Hepatocyte (in vitro differentiated cells): Measurements from ENCODE around the gene CREBL2. TPM values are rescaled to one million over a fixed set of nuclear protein-coding genes. Genes with fewer than 3 reads are reported as not detected.
"Not testable (repeated sequence)": the region's sequence is repeated elsewhere in the genome, so short reads cannot be mapped to it uniquely, and the experiment has no call there.

Experiments
- DNase-seq: peaks from one replicate; pipeline ENCODE4 v3.0.0-alpha.2; 2016; ENCODE audit warnings: low spot score
- H2AFZ ChIP-seq: fragments of 200-600 bp; sonication (generic); 2 replicates; pipeline ENCODE4 v1.6.0; 2016; ENCODE audit warnings: antibody characterized with exemption, mild to moderate bottlenecking
- H3K27ac ChIP-seq: fragments of 200-600 bp; sonication (generic); 2 replicates; pipeline ENCODE4 v1.5.1; 2016; ENCODE audit warnings: mild to moderate bottlenecking
- H3K27me3 ChIP-seq: fragments of 200-600 bp; sonication (generic); 2 replicates; pipeline ENCODE4 v1.6.1; 2016
- H3K36me3 ChIP-seq: fragments of 200-600 bp; sonication (generic); replicated peaks from 2 replicates; pipeline ENCODE4 v1.5.1; 2016; ENCODE audit warnings: low read depth; ENCODE audit not compliant: insufficient read depth
- H3K4me1 ChIP-seq: fragments of 200-600 bp; sonication (generic); 2 replicates; pipeline ENCODE4 v1.5.1; 2016; ENCODE audit warnings: mild to moderate bottlenecking, moderate library complexity; ENCODE audit not compliant: insufficient read depth
- H3K4me2 ChIP-seq: fragments of 200-600 bp; sonication (generic); 2 replicates; pipeline ENCODE4 v1.6.0; 2016
- H3K4me3 ChIP-seq: fragments of 200-600 bp; sonication (generic); 2 replicates; pipeline ENCODE4 v1.5.1; 2016; ENCODE audit warnings: mild to moderate bottlenecking
- H3K79me2 ChIP-seq: fragments of 200-600 bp; sonication (generic); 2 replicates; pipeline ENCODE4 v1.6.0; 2017; ENCODE audit warnings: mild to moderate bottlenecking
- H3K9me2 ChIP-seq: fragments of 200-600 bp; sonication (generic); replicated peaks from 2 replicates; pipeline ENCODE4 v1.6.0; 2017; ENCODE audit warnings: mild to moderate bottlenecking; ENCODE audit not compliant: insufficient read depth
- H3K9me3 ChIP-seq: fragments of 200-600 bp; sonication (generic); 2 replicates; pipeline ENCODE4 v1.5.1; 2016; ENCODE audit warnings: low read depth, mild to moderate bottlenecking
- H4K20me1 ChIP-seq: fragments of 200-600 bp; sonication (generic); 2 replicates; pipeline ENCODE4 v1.6.0; 2016; ENCODE audit warnings: mild to moderate bottlenecking; ENCODE audit not compliant: insufficient read depth, poor library complexity, severe bottlenecking
- CTCF ChIP-seq: fragments of 200-600 bp; sonication (generic); IDR thresholded peaks from 2 replicates; pipeline ENCODE4 v1.5.1; 2016; ENCODE audit warnings: antibody characterized with exemption, mild to moderate bottlenecking; ENCODE audit not compliant: poor library complexity
- EZH2 ChIP-seq: fragments of 200-600 bp; sonication (generic); IDR thresholded peaks from 2 replicates; pipeline ENCODE4 v1.6.1; 2016; ENCODE audit warnings: antibody characterized with exemption, mild to moderate bottlenecking, borderline replicate concordance
- EZH2phosphoT487 ChIP-seq: fragments of 200-600 bp; sonication (generic); IDR thresholded peaks from one replicate; pipeline ENCODE4 v1.6.1; 2018; ENCODE audit warnings: antibody characterized with exemption, mild to moderate bottlenecking, low read depth, moderate library complexity; ENCODE audit not compliant: unreplicated experiment, severe bottlenecking
- WGBS: methylation state at CpG from one replicate; pipeline ENCODE4 v1.1.6; 2016; ENCODE audit warnings: low lambda C conversion rate; ENCODE audit errors: missing lambda C conversion rate; 5-methylcytosine and 5-hydroxymethylcytosine counted together
- polyA plus RNA-seq: library from polyadenylated mRNA; unstranded; fragments of >200 nt; fragmentation: Nextera tagmentation; extraction: Ambion mirVana; gene quantifications from 2 replicates; pipeline ENCODE4 v1.2.1, GENCODE V29; 2016
- total RNA-seq: library from RNA; depleted of rRNA; stranded (reverse); fragments of >200 nt; gene quantifications from 2 replicates; pipeline ENCODE4 v1.2.3, GENCODE V29; 2014

Gene CREBL2
- total and polyA plus RNA-seq, 2 experiments from 2014 or later: 11.4 to 19.4 TPM

- Histone ChIP-seq H3K4me1 (no peaks in the 10 kb centered on the region), H3K27me3 (no peaks in the 10 kb centered on the region), H3K9me3 (no peaks in the 10 kb centered on the region), H3K27ac (no peak overlapping the region), H3K79me2 (peaks cover 25% of the 10 kb centered on the region), H4K20me1 (peaks cover 4% of the 10 kb centered on the region), H3K9me2 (no peaks in the 10 kb centered on the region), H3K4me3 (no peak overlapping the region), H3K36me3 (no peaks in the 10 kb centered on the region), H2AFZ (no peak overlapping the region), H3K4me2 (no peak overlapping the region)
- no peak for DNase-seq
- 93% methylated on average over 12 of the region's 12 CpGs for WGBS
- TF ChIP-seq EZH2: no peak
- no peak for TF ChIP-seq EZH2phosphoT487
- no peak for TF ChIP-seq CTCF
Measured at GRCh38 chr12:12635651-12636050, 24.0 kb downstream of the CREBL2 start.

GRCh38 chr12:12636641-12637040 is 25.0 kb downstream of the CREBL2 start:
- peaks cover 4% of the 10 kb centered on the region for H4K20me1 ChIP-seq
- no peaks in the 10 kb centered on the region for H3K36me3 ChIP-seq
- no peak overlapping the region for H2AFZ ChIP-seq
- H3K9me3 ChIP-seq: no peaks in the 10 kb centered on the region
- 94% methylated on average over 1 of the region's 1 CpG for WGBS
- DNase-seq: no peak
- no peak overlapping the region for H3K4me2 ChIP-seq
- H3K4me1 ChIP-seq: no peaks in the 10 kb centered on the region
- H3K4me3 ChIP-seq: no peak overlapping the region
- TF ChIP-seq EZH2phosphoT487: no peak
- TF ChIP-seq CTCF: no peak
- TF ChIP-seq EZH2: no peak
- H3K79me2 ChIP-seq: peaks cover 16% of the 10 kb centered on the region
- H3K9me2 ChIP-seq: no peaks in the 10 kb centered on the region
- no peak overlapping the region for H3K27ac ChIP-seq
- H3K27me3 ChIP-seq: no peaks in the 10 kb centered on the region

GRCh38 chr12:12639995-12640394 is 28.3 kb downstream of the CREBL2 start:
- H2AFZ ChIP-seq, H3K4me3 ChIP-seq, H3K4me2 ChIP-seq, H3K27me3 ChIP-seq, H3K27ac ChIP-seq, DNase-seq, H4K20me1 ChIP-seq, H3K79me2 ChIP-seq, H3K4me1 ChIP-seq, H3K9me2 ChIP-seq, H3K36me3 ChIP-seq, H3K9me3 ChIP-seq: not testable (repeated sequence)
- 77% methylated on average over 4 of the region's 4 CpGs for WGBS

- H3K9me3 ChIP-seq: no peaks in the 10 kb centered on the region
- WGBS: 100% methylated on average over 2 of the region's 2 CpGs
- no peaks in the 10 kb centered on the region for H4K20me1 ChIP-seq
- no peak overlapping the region for H3K4me2 ChIP-seq
- DNase-seq: no peak
- H3K9me2 ChIP-seq: no peaks in the 10 kb centered on the region
- H3K4me1 ChIP-seq: no peaks in the 10 kb centered on the region
- H3K36me3 ChIP-seq: no peaks in the 10 kb centered on the region
- no peaks in the 10 kb centered on the region for H3K79me2 ChIP-seq
- no peak overlapping the region for H2AFZ ChIP-seq
- no peak overlapping the region for H3K4me3 ChIP-seq
- H3K27ac ChIP-seq: no peak overlapping the region
- TF ChIP-seq EZH2phosphoT487 (no peak), EZH2 (no peak), CTCF (no peak)
- no peaks in the 10 kb centered on the region for H3K27me3 ChIP-seq
Measured at GRCh38 chr12:12641650-12642049, 30.0 kb downstream of the CREBL2 start.
